GM18502 (cell line): ENCODE results near the gene NME7.
"Not testable (repeated sequence)": the region's sequence is repeated elsewhere in the genome, so short reads cannot be mapped to it uniquely, and the experiment has no call there.

Experiments
- ATAC-seq: cut with Tn5 transposase; IDR thresholded peaks from one replicate; pipeline ENCODE4 v1.9.1; 2021; ENCODE audit warnings: mild to moderate bottlenecking; ENCODE audit not compliant: unreplicated experiment, poor library complexity

Gene NME7

GRCh38 chr1:169133801-169134502 is 233.6 kb downstream of the NME7 start:
- no peak for ATAC-seq

GRCh38 chr1:169133228-169133576 is 234.4 kb downstream of the NME7 start:
- no peak for ATAC-seq

- no peak for ATAC-seq
These were observed 234.9 kb downstream of the NME7 start for GRCh38 chr1:169132512-169133227.

GRCh38 chr1:169130683-169131082 is 236.9 kb downstream of the NME7 start:
- ATAC-seq: no peak

GRCh38 chr1:169129109-169129784 is 238.3 kb downstream of the NME7 start:
- no peak for ATAC-seq

GRCh38 chr1:169128562-169128961 is 239.0 kb downstream of the NME7 start:
- ATAC-seq: no peak

GRCh38 chr1:169127305-169127704 is 240.3 kb downstream of the NME7 start:
- no peak for ATAC-seq

GRCh38 chr1:169126335-169126734 is 241.3 kb downstream of the NME7 start:
- no peak for ATAC-seq

GRCh38 chr1:169125597-169125996 is 242.0 kb downstream of the NME7 start:
- not testable (repeated sequence) for ATAC-seq

GRCh38 chr1:169124459-169124858 is 243.1 kb downstream of the NME7 start:
- ATAC-seq: no peak

GRCh38 chr1:169122976-169123375 is 244.6 kb downstream of the NME7 start:
- no peak for ATAC-seq

- no peak for ATAC-seq
These were observed 246.3 kb downstream of the NME7 start for GRCh38 chr1:169121146-169121923.

GRCh38 chr1:169120066-169120465 is 247.5 kb downstream of the NME7 start:
- ATAC-seq: no peak

GRCh38 chr1:169119405-169119804 is 248.2 kb downstream of the NME7 start:
- no peak for ATAC-seq

GRCh38 chr1:169118227-169118626 is 249.4 kb downstream of the NME7 start:
- no peak for ATAC-seq

- no peak for ATAC-seq
These were observed 250.0 kb downstream of the NME7 start for GRCh38 chr1:169117599-169117998.

- ATAC-seq: no peak
These were observed 250.6 kb downstream of the NME7 start for GRCh38 chr1:169117014-169117413.

- ATAC-seq: no peak
These were observed 251.6 kb downstream of the NME7 start for GRCh38 chr1:169115891-169116585.

- no peak for ATAC-seq
These were observed 253.9 kb downstream of the NME7 start for GRCh38 chr1:169113613-169114119.

- no peak for ATAC-seq
These were observed 255.4 kb downstream of the NME7 start for GRCh38 chr1:169112241-169112640.
